GM23338 (cell line): ENCODE results near the gene CNOT8. TPM values are rescaled to one million over a fixed set of nuclear protein-coding genes. Genes with fewer than 3 reads are reported as not detected.
A peak's percentile ranks its signal among the peaks of the same experiment; 100 is the strongest.

Experiments used
- ATAC-seq: fragments of 200-7000 bp; cut with Tn5 transposase; 3 replicates; pipeline ENCODE4 v1.9.1; 2020
- DNase-seq: peaks from one replicate; pipeline ENCODE4 v3.0.0-alpha.2; 2015; ENCODE audit warnings: low spot score
- H2AFZ ChIP-seq: fragments of 200-600 bp; sonication (generic); 2 replicates; pipeline ENCODE4 v1.8.0; 2016; ENCODE audit warnings: antibody characterized with exemption, mild to moderate bottlenecking, moderate library complexity
- H3F3A ChIP-seq: fragments of 200-600 bp; sonication (generic); replicated peaks from 2 replicates; pipeline ENCODE4 v1.8.0; 2017; ENCODE audit warnings: antibody characterized with exemption, mixed run types, low read depth
- H3K27ac ChIP-seq: fragments of 200-600 bp; sonication (generic); 2 replicates; pipeline ENCODE4 v1.6.1; 2016; ENCODE audit warnings: low read depth
- H3K27me3 ChIP-seq: fragments of 200-600 bp; sonication (generic); 2 replicates; pipeline ENCODE4 v1.8.0; 2016; ENCODE audit warnings: mild to moderate bottlenecking, mixed run types, moderate library complexity; ENCODE audit not compliant: insufficient read depth
- H3K36me3 ChIP-seq: fragments of 200-600 bp; sonication (generic); 2 replicates; pipeline ENCODE4 v1.8.0; 2016; ENCODE audit warnings: mild to moderate bottlenecking; ENCODE audit not compliant: insufficient read depth
- H3K4me1 ChIP-seq: fragments of 200-600 bp; sonication (generic); 2 replicates; pipeline ENCODE4 v1.8.0; 2016; ENCODE audit warnings: mild to moderate bottlenecking, moderate library complexity; ENCODE audit not compliant: insufficient read depth
- H3K4me2 ChIP-seq: fragments of 200-600 bp; sonication (generic); 2 replicates; pipeline ENCODE4 v1.7.1; 2017; ENCODE audit warnings: mixed run types
- H3K4me3 ChIP-seq: fragments of 200-600 bp; sonication (generic); 2 replicates; pipeline ENCODE4 v1.6.1; 2016; ENCODE audit warnings: mixed run types
- H3K79me2 ChIP-seq: fragments of 200-600 bp; sonication (generic); replicated peaks from 2 replicates; pipeline ENCODE4 v1.8.0; 2017; ENCODE audit warnings: mild to moderate bottlenecking; ENCODE audit not compliant: insufficient read depth
- H3K9me2 ChIP-seq: fragments of 200-600 bp; sonication (generic); 2 replicates; pipeline ENCODE4 v1.8.0; 2017; ENCODE audit not compliant: insufficient read depth
- H4K20me1 ChIP-seq: fragments of 200-600 bp; sonication (generic); replicated peaks from 2 replicates; pipeline ENCODE4 v1.8.0; 2017; ENCODE audit warnings: mild to moderate bottlenecking; ENCODE audit not compliant: insufficient read depth
- H3K27ac Mint-ChIP-seq: 2 replicates; pipeline ENCODE4 v1.8.0; 2020; ENCODE audit warnings: inconsistent platforms, mild to moderate bottlenecking, moderate library complexity, mixed read lengths
- H3K27me3 Mint-ChIP-seq: 3 replicates; pipeline ENCODE4 v1.8.0; 2022; ENCODE audit warnings: low read depth, mild to moderate bottlenecking, moderate library complexity, mixed read lengths, inconsistent platforms; ENCODE audit not compliant: insufficient read depth, poor library complexity
- H3K36me3 Mint-ChIP-seq: 3 replicates; pipeline ENCODE4 v1.8.0; 2021; ENCODE audit warnings: low read depth, mild to moderate bottlenecking, inconsistent platforms, moderate library complexity, mixed read lengths
- H3K4me1 Mint-ChIP-seq: 3 replicates; pipeline ENCODE4 v1.8.0; 2020; ENCODE audit warnings: mild to moderate bottlenecking, inconsistent platforms, mixed read lengths
- H3K4me3 Mint-ChIP-seq: 3 replicates; pipeline ENCODE4 v1.8.0; 2021; ENCODE audit warnings: moderate library complexity, mild to moderate bottlenecking, inconsistent platforms, mixed read lengths
- H3K9me3 Mint-ChIP-seq: 3 replicates; pipeline ENCODE4 v1.8.0; 2020; ENCODE audit warnings: moderate library complexity, mild to moderate bottlenecking, inconsistent platforms, mixed read lengths
- CREB1 ChIP-seq: fragments of 250-450 bp; sonication (Bioruptor Pico); IDR thresholded peaks from 2 replicates; pipeline ENCODE4 v1.5.0; 2020; ENCODE audit warnings: low read depth, mild to moderate bottlenecking, moderate library complexity
- EZH2 ChIP-seq: fragments of 200-600 bp; sonication (generic); IDR thresholded peaks from one replicate; pipeline ENCODE4 v1.8.0; 2017; ENCODE audit warnings: antibody characterized with exemption, mild to moderate bottlenecking, low read depth; ENCODE audit not compliant: unreplicated experiment
- EZH2phosphoT487 ChIP-seq: fragments of 200-600 bp; sonication (generic); IDR thresholded peaks from one replicate; pipeline ENCODE4 v1.8.1; 2018; ENCODE audit warnings: antibody characterized with exemption; ENCODE audit not compliant: unreplicated experiment
- JUNB ChIP-seq: IDR thresholded peaks from one replicate; pipeline ENCODE4 v1.6.1; 2016; ENCODE audit warnings: antibody characterized with exemption; ENCODE audit not compliant: unreplicated experiment
- POLR2AphosphoS5 ChIP-seq: IDR thresholded peaks from 2 replicates; pipeline ENCODE4 v1.6.1; 2016; ENCODE audit warnings: antibody characterized with exemption, low read depth
- STAT1 ChIP-seq: IDR thresholded peaks from one replicate; pipeline ENCODE4 v1.6.1; 2016; ENCODE audit warnings: antibody characterized with exemption; ENCODE audit not compliant: unreplicated experiment
- ZNF114 ChIP-seq: fragments of 250-450 bp; sonication (Bioruptor Pico); IDR thresholded peaks from 2 replicates; pipeline ENCODE4 v1.5.0; 2020; ENCODE audit warnings: mild to moderate bottlenecking, moderate library complexity
- ZNF331 ChIP-seq: fragments of 250-450 bp; sonication (Bioruptor Pico); IDR thresholded peaks from 2 replicates; pipeline ENCODE4 v1.5.0; 2020; ENCODE audit warnings: low read depth, mild to moderate bottlenecking, moderate library complexity
- polyA plus RNA-seq: library from polyadenylated mRNA; unstranded; fragments of >200 nt; fragmentation: Nextera tagmentation; extraction: Ambion mirVana; gene quantifications from 2 replicates; pipeline ENCODE4 v1.2.1, GENCODE V29; 2016
- total RNA-seq: library from RNA; depleted of rRNA; stranded (reverse); fragments of >200 nt; shearing (Covaris generic); gene quantifications from 2 replicates; pipeline ENCODE4 v1.2.3, GENCODE V29; 2014
- TF ChIP-seq, protein P1 (sequence below): fragments of 250-450 bp; sonication (Bioruptor Pico); IDR thresholded peaks from 2 replicates; pipeline ENCODE4 v1.5.0; 2020; ENCODE audit warnings: mild to moderate bottlenecking, moderate library complexity
- TF ChIP-seq, protein P2 (sequence below): IDR thresholded peaks from 2 replicates; pipeline ENCODE4 v1.6.1; 2016; ENCODE audit warnings: antibody characterized with exemption

CNOT8 gene
- total and polyA plus RNA-seq, 2 experiments from 2014 or later: 31.2 to 77.7 TPM

DNA sequence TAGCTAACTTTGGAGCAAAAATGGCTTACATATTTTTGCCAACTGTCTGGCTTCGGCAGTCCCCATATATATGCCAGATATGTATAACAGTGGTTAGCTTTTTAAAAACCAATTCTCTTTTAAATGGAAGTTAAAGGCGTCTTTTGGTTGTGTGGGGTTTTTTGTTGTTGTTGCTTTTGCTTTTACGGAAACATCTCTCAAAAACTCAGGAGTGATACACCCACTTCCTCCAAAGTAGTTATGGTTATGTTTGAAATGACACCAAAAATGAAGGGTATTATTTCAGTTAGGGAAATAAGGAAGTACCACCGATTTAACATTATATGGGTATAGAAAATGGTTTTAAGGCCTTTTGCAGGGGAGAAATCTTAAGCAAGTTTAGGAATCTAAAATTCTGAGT, 2.3 kb downstream of the CNOT8 start:
- H3K27me3 ChIP-seq: no peaks in the 10 kb centered on the region
- no peaks in the 10 kb centered on the region for H3K9me2 ChIP-seq
- H3K27ac Mint-ChIP-seq: no peak overlapping the region
- no peak overlapping the region for H2AFZ ChIP-seq
- H3K4me3 ChIP-seq: peak overlapping the region; percentile 93; the same call in 1 of the 2 replicates
- H3K27ac ChIP-seq: 0 out of 2 replicates have a peak overlapping the region, but pooled peaks have one; percentile 2
- peaks cover 68% of the 10 kb centered on the region for H3K79me2 ChIP-seq
- peaks cover 22% of the 10 kb centered on the region for H4K20me1 ChIP-seq
- TF ChIP-seq, protein P1, sequence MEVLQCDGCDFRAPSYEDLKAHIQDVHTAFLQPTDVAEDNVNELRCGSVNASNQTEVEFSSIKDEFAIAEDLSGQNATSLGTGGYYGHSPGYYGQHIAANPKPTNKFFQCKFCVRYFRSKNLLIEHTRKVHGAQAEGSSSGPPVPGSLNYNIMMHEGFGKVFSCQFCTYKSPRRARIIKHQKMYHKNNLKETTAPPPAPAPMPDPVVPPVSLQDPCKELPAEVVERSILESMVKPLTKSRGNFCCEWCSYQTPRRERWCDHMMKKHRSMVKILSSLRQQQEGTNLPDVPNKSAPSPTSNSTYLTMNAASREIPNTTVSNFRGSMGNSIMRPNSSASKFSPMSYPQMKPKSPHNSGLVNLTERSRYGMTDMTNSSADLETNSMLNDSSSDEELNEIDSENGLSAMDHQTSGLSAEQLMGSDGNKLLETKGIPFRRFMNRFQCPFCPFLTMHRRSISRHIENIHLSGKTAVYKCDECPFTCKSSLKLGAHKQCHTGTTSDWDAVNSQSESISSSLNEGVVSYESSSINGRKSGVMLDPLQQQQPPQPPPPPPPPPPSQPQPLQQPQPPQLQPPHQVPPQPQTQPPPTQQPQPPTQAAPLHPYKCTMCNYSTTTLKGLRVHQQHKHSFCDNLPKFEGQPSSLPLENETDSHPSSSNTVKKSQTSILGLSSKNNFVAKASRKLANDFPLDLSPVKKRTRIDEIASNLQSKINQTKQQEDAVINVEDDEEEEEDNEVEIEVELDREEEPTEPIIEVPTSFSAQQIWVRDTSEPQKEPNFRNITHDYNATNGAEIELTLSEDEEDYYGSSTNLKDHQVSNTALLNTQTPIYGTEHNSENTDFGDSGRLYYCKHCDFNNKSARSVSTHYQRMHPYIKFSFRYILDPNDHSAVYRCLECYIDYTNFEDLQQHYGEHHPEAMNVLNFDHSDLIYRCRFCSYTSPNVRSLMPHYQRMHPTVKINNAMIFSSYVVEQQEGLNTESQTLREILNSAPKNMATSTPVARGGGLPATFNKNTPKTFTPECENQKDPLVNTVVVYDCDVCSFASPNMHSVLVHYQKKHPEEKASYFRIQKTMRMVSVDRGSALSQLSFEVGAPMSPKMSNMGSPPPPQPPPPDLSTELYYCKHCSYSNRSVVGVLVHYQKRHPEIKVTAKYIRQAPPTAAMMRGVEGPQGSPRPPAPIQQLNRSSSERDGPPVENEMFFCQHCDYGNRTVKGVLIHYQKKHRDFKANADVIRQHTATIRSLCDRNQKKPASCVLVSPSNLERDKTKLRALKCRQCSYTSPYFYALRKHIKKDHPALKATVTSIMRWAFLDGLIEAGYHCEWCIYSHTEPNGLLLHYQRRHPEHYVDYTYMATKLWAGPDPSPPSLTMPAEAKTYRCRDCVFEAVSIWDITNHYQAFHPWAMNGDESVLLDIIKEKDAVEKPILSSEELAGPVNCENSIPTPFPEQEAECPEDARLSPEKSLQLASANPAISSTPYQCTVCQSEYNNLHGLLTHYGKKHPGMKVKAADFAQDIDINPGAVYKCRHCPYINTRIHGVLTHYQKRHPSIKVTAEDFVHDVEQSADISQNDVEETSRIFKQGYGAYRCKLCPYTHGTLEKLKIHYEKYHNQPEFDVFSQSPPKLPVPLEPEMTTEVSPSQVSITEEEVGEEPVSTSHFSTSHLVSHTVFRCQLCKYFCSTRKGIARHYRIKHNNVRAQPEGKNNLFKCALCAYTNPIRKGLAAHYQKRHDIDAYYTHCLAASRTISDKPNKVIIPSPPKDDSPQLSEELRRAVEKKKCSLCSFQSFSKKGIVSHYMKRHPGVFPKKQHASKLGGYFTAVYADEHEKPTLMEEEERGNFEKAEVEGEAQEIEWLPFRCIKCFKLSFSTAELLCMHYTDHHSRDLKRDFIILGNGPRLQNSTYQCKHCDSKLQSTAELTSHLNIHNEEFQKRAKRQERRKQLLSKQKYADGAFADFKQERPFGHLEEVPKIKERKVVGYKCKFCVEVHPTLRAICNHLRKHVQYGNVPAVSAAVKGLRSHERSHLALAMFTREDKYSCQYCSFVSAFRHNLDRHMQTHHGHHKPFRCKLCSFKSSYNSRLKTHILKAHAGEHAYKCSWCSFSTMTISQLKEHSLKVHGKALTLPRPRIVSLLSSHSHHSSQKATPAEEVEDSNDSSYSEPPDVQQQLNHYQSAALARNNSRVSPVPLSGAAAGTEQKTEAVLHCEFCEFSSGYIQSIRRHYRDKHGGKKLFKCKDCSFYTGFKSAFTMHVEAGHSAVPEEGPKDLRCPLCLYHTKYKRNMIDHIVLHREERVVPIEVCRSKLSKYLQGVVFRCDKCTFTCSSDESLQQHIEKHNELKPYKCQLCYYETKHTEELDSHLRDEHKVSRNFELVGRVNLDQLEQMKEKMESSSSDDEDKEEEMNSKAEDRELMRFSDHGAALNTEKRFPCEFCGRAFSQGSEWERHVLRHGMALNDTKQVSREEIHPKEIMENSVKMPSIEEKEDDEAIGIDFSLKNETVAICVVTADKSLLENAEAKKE (CRISPR knock-in tag): no peak
- TF ChIP-seq EZH2phosphoT487 (no peak), POLR2AphosphoS5 (no peak), JUNB (no peak)
- H3K4me1 Mint-ChIP-seq: peaks cover 26% of the 10 kb centered on the region
- H3K9me3 Mint-ChIP-seq: no peaks in the 10 kb centered on the region
- DNase-seq (no peak), ATAC-seq (no peak)
- peaks cover 15% of the 10 kb centered on the region; the same call in 1 of the 2 replicates for H3F3A ChIP-seq
- peaks cover 24% of the 10 kb centered on the region for H3K4me1 ChIP-seq
- peaks cover 16% of the 10 kb centered on the region for H3K27me3 Mint-ChIP-seq
- peaks cover 16% of the 10 kb centered on the region for H3K36me3 ChIP-seq
- peak overlapping the region; percentile 93 for H3K4me2 ChIP-seq
- H3K36me3 Mint-ChIP-seq: peaks cover 33% of the 10 kb centered on the region
- H3K4me3 Mint-ChIP-seq: peak overlapping the region; percentile 91; the same call in 2 of the 3 replicates

DNA sequence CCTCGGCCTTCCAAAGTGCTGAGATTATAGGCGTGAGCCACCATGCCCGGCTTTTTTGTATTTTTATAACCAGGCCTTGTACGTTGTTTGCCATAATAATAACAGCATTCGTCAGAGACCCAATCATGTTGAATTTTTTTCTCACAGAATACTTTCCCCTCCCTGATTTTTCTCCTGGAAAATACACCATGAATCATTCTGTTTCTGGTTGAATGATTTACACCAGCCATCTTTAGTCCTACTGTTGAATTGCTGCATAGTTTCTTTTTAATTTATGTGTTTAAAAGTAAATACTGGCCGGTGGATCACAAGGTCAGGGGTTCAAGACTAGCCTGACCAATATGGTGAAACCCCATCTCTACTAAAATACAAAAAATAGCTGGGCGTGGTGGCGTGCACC, 3.5 kb downstream of the CNOT8 start:
- Histone ChIP-seq H3K36me3 (peaks cover 25% of the 10 kb centered on the region), H3K4me3 (no peak overlapping the region), H2AFZ (no peak overlapping the region), H3K4me2 (no peak overlapping the region), H3K4me1 (peaks cover 19% of the 10 kb centered on the region), H3K79me2 (peaks cover 77% of the 10 kb centered on the region), H3K9me2 (no peaks in the 10 kb centered on the region), H4K20me1 (peaks cover 22% of the 10 kb centered on the region), H3K27ac (no peak overlapping the region), H3K27me3 (no peaks in the 10 kb centered on the region), H3F3A (peaks cover 14% of the 10 kb centered on the region; the same call in 1 of the 2 replicates)
- peaks cover 21% of the 10 kb centered on the region for H3K4me1 Mint-ChIP-seq
- ATAC-seq (no peak), DNase-seq (no peak)
- H3K27me3 Mint-ChIP-seq: peaks cover 15% of the 10 kb centered on the region
- no peaks in the 10 kb centered on the region for H3K9me3 Mint-ChIP-seq
- H3K27ac Mint-ChIP-seq: no peak overlapping the region
- H3K4me3 Mint-ChIP-seq: no peak overlapping the region
- H3K36me3 Mint-ChIP-seq: peaks cover 38% of the 10 kb centered on the region
- TF ChIP-seq, protein P2, sequence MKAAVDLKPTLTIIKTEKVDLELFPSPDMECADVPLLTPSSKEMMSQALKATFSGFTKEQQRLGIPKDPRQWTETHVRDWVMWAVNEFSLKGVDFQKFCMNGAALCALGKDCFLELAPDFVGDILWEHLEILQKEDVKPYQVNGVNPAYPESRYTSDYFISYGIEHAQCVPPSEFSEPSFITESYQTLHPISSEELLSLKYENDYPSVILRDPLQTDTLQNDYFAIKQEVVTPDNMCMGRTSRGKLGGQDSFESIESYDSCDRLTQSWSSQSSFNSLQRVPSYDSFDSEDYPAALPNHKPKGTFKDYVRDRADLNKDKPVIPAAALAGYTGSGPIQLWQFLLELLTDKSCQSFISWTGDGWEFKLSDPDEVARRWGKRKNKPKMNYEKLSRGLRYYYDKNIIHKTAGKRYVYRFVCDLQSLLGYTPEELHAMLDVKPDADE: no peak
- TF ChIP-seq STAT1 (no peak), ZNF331 (no peak), CREB1 (CRISPR knock-in tag) (no peak), EZH2 (no peak), ZNF114 (no peak), JUNB (no peak)
